HG02852 (cell line): ENCODE results near the gene LETMD1.

Experiments
- ATAC-seq: cut with Tn5 transposase; IDR thresholded peaks from one replicate; pipeline ENCODE4 v1.9.1; 2021; ENCODE audit warnings: mild to moderate bottlenecking, moderate library complexity; ENCODE audit not compliant: unreplicated experiment

The LETMD1 gene

DNA sequence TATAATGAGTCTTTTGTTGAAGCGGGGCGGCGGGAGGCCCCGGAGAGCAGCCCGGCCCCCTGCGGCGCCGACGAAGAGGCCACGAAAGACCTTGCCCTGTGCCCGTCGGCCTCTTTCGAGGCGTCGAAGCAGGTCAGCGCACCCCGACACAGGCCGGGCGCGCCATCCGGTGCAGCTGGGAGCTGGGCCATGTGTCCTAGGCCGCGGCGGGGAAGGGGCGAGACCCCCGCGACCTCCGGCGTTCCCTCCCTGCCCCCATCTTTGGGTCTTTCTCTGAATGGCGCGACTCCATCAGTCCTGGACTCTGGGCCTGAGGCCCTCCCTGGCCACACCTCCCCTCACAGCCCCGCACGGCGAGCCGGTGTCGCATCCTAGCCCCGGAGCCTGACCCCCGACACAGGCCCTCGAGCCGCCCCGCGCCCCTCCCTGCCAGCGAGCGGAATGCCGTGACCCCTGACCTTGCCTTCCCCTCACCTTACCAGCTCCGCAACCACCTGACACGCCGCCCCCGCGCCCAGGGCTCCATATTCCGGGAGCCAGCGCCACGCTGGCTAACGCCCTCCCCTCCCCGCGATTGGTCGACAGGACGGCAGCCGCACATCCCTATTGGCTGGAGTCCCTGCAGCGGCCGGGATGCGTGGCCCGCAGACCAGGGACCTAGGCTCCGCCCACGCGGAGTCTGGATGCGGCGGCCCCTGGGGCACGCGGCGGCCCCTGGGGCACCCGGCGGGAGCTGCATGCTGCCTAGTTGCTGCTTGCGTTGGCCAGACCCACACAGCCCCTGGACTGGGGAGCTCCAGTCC, 22.1 kb upstream of the LETMD1 start, which contains the start of gene SLC11A2:
TSS of gene SLC11A2 (minus strand) at position 549 of the 803 bp plus-strand sequence. CDS start 15,656 bp downstream, outside the sequence.
- ATAC-seq, result peak; percentile 95

DNA sequence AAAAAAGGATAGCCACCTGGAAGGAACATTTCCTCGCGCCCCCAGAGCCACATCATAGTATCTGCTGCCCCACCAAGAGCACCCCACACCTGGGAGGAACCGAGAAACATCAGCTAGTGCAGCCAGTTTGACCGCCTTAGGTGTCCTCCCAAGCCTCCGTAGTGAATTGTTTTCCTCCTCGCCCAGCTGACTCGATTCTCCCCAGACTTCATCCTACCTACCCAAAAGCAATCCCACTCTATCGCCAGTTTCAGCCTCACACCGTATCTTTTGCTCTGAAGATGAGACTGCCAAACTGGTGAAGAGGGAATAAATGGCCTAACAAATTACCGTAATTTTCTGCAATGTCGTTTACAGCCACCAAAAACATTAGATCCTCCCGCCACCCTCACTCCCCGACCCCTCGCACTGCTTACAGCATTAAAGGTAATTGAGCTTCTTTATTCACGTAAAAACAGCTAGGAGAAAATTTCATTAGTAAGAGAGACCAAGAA, 20.7 kb upstream of the LETMD1 start:
- ATAC-seq, result no peak

DNA sequence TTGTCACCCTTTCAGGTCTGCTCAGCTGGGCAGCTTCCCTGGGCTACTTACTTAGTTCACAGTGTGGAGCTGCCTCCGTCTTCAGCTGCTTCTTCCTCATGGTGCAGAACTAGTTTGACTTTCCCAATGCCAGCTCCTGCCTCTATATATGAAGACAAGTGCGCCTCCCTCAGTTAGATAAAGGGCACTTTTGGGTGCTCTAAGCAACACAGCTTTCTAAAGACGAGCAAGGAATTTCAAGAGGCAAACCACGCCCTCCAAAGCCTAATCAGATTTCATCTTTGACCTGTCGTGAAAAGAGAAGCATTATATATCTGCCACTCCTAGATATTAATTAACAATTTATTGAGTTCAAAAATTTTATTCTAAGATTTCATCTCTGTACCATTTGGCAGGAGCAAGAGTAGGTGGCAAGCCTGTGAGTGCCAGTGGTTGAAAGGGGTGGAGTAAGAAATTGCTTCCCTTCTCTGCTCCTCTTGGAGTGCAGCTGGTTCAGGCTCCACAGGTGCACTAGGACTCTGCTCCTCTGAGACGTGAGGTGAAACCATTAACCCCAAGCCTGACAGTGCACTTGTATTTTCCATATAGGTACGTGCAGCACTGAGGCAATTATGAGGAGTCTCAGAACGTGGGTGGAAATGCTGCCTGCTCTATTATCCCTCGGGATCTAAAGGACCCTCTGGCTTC, 19.9 kb upstream of the LETMD1 start:
- ATAC-seq, result no peak

GRCh38 chr12:51028813-51029150, 19.3 kb upstream of the LETMD1 start:
- no peak for ATAC-seq

GRCh38 chr12:51033048-51033447, 15.1 kb upstream of the LETMD1 start:
- no peak for ATAC-seq

GRCh38 chr12:51033457-51034089, 14.6 kb upstream of the LETMD1 start:
- ATAC-seq, result no peak

GRCh38 chr12:51036279-51036678, 11.8 kb upstream of the LETMD1 start:
- ATAC-seq, result no peak

GRCh38 chr12:51048661-51049251, 629 bp downstream of the LETMD1 start:
- no peak for ATAC-seq

- ATAC-seq, result no peak
Observed at GRCh38 chr12:51049525-51049924, 1.4 kb downstream of the LETMD1 start.

GRCh38 chr12:51051787-51052186, 3.7 kb downstream of the LETMD1 start:
- ATAC-seq, result no peak

DNA sequence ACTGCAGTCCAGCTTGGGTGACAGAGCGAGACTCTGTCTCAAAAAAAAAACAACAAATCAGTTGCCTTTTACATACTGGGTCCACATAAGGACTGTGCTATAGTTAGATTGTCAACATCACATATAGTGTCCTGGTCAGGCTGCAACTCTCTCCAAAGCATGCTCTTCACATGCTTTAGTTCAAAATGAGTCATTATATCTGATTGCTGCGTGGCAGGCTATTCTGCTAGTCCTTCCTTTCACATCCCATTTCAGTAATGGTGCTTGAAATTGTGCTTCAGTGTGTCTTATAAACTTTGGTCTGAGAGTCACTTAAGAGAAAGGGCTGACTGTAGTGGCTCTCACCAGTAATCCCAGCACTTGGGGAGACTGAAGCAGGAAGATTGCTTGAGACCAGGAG, 6.9 kb downstream of the LETMD1 start:
- no peak for ATAC-seq

DNA sequence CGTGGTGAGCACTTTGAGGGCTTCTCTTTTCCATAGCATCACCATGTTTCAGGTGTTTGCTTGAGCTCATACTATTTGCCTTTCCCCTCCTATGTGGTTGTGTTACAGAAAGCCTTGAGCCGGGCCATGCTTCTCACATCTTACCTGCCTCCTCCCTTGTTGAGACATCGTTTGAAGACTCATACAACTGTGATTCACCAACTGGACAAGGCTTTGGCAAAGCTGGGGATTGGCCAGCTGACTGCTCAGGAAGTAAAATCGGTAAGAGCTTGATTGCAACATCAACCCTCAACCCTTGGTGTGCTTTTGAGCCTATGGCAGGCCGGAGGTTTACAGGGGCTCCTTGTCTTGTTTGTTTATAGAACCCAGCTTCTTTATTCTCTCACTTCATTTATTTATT, 8.1 kb downstream of the LETMD1 start:
- ATAC-seq, result no peak

DNA sequence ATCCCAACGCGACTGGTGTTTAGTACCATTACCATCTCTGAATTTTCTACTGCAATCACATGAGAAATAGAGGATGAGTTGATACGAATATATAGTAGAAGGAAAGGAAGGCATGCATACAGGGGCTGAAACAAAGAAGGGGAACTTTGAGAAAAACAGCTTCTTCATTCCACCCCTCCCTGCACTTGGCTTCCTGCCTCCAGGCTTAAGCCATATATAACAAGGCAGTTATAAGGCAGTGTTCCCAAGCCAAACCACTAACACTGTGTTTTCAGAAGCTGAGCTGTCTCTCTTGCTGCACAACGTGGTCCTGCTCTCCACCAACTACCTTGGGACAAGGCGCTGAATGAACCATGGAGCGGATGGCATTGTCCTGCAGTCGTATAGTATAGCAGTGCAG, 11.0 kb downstream of the LETMD1 start:
- ATAC-seq, result no peak

DNA sequence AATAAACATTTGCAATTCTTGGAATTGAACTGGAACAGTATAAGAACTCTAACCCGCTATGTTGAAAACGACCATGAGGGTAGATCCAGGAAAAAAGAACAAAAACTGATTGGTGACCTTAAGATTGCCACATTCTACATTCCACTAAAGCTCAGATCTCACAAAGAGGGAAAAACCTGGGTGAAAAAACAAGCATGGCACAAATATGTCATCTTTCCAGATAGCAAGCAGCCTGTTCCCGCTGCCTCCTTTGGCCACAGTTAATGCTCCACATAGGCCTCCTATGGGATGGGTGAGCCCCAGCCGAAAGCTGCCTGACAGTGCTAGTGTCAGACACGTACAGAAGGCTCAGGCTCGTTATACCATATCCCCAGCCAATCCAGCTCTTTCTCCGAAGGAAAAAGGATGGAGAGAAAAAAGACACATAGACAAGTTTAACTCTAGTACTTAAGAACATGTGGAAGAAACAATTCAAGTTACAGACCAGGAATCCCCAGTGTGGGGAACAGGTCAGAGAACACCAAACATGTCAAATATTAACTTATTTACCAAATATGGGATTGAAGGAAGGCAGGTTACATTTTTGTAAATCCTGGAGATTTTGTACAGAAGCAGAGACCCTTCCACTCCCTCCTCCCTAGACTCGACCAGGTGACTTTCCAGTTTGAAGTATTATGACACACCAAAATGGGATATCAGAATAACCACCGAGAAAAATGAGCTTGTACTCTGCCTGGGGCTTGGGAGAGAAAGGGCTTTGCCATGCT, 14.7 kb downstream of the LETMD1 start:
- ATAC-seq, result no peak

- ATAC-seq, result no peak
Observed at GRCh38 chr12:51065530-51065929, 17.4 kb downstream of the LETMD1 start.

DNA sequence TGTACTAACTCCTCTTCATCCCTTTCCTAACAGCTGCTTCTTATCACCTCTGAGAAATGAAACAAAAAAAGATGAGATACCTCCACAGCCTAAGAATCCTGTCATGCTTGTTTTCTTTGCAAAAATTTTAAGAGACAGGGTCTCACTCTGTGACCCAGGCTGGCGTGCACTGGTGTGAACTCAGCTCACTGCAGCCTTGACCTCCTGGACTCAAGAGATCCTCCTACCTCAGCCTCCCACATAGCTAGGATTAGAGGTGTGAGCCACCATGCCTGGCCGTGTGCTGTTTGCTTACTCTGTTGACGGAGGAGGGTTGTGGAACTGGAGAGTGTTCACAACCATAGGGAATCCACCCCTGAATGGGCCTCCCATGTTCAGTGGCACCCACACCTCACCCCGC, 19.1 kb downstream of the LETMD1 start:
- ATAC-seq, result no peak

DNA sequence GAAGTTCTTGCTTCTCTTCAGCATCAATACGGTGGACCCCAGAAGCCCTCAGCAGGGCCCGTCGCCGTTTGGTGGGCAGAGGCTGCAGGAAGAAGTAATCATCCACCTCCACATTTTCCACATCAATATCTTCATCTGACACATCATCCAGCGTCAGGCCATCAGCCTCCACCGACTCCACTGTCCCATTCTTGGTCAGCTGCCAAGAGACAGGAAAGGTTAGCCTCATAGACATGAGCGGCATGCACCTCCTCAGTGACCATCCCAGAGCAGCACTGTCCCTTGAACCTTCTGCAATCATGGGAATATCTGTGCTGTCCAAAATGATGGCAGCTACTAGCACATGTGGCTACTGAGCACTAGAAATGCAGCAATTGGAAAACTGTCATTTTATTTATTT, 19.6 kb downstream of the LETMD1 start:
- no peak for ATAC-seq

- ATAC-seq, result no peak
Observed at GRCh38 chr12:51070004-51070403, 21.9 kb downstream of the LETMD1 start.

GRCh38 chr12:51071663-51072062, 23.5 kb downstream of the LETMD1 start:
- ATAC-seq, result no peak

DNA sequence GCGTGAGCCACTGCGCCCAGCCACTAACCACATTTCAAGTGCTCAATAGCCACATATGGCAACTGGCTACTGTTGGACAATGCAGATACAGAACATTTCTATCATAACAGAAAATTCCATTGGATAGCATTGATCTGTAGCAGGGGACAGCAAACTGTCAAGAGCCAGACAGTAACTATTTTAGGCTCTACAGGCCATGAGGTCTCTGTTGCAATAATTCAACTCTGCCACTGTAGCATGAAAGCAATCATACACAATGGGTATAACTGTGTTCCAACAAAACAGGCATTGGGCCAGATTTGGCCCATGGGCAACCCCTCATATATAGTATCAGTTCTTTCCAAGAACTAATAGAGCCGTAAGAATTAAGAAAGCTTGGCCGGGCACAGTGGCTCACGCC, 27.3 kb downstream of the LETMD1 start:
- ATAC-seq, result no peak
